Activated naive CD8-positive, alpha-beta T cell treated with anti-CD3 and anti-CD28 coated beads for 36 hours (primary cell): ENCODE results near the gene GATC. TPM values are rescaled to one million over a fixed set of nuclear protein-coding genes. Genes with fewer than 3 reads are reported as not detected.
A peak's percentile ranks its signal among the peaks of the same experiment; 100 is the strongest.

Experiments used
- DNase-seq: peaks from one replicate; pipeline ENCODE4 v3.0.0; 2021
- H3K27ac Mint-ChIP-seq: one replicate; pipeline ENCODE4 v1.8.0; 2022; ENCODE audit warnings: mild to moderate bottlenecking, moderate library complexity, mixed read lengths
- H3K27me3 Mint-ChIP-seq: one replicate; pipeline ENCODE4 v1.8.0; 2022; ENCODE audit warnings: mild to moderate bottlenecking, mixed read lengths
- H3K36me3 Mint-ChIP-seq: one replicate; pipeline ENCODE4 v1.8.0; 2021; ENCODE audit warnings: mild to moderate bottlenecking, mixed read lengths
- H3K4me1 Mint-ChIP-seq: one replicate; pipeline ENCODE4 v1.8.0; 2021; ENCODE audit warnings: mixed read lengths
- H3K4me3 Mint-ChIP-seq: one replicate; pipeline ENCODE4 v1.8.0; 2022; ENCODE audit warnings: mild to moderate bottlenecking, moderate library complexity, mixed read lengths
- H3K9me3 Mint-ChIP-seq: one replicate; pipeline ENCODE4 v1.8.0; 2022; ENCODE audit warnings: mixed read lengths
- total RNA-seq, 2 experiments: library from RNA; stranded (reverse); gene quantifications; one replicate each; pipeline ENCODE4 v1.2.3, GENCODE V29; 2021

Gene GATC
- total RNA-seq, 2 experiments from 2014 or later: 25.0 to 30.5 TPM

DNA sequence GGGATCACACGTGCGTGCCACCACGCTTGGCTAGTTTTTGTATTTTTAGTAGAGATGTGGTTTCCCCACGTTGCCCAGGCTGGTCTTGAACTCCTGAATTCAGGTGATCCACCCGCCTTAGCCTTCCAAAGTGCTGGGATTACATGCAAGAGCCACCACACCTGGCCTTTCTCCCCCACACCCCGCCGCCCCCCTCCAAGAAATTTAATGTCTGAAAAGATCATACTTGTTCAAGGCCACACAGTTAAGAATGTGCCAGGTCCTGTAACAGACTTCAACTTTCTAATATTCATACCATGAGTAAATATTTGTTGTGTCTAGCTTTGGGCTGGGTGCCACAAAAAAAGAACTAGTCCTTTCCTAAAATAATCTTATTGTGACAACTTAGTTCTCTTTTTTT, 9.1 kb downstream of the GATC start:
- no peak for DNase-seq
- Mint-ChIP-seq H3K9me3 (no peaks in the 10 kb centered on the region), H3K36me3 (peaks cover 26% of the 10 kb centered on the region), H3K4me1 (peaks cover 3% of the 10 kb centered on the region), H3K27ac (no peak overlapping the region), H3K4me3 (no peak overlapping the region), H3K27me3 (no peaks in the 10 kb centered on the region)

GRCh38 chr12:120457133-120457532, 10.9 kb downstream of the GATC start:
- Mint-ChIP-seq H3K9me3 (no peaks in the 10 kb centered on the region), H3K27ac (peak overlapping the region; percentile 21), H3K36me3 (peaks cover 27% of the 10 kb centered on the region), H3K4me1 (peaks cover 3% of the 10 kb centered on the region), H3K4me3 (no peak overlapping the region), H3K27me3 (no peaks in the 10 kb centered on the region)
- no peak for DNase-seq

DNA sequence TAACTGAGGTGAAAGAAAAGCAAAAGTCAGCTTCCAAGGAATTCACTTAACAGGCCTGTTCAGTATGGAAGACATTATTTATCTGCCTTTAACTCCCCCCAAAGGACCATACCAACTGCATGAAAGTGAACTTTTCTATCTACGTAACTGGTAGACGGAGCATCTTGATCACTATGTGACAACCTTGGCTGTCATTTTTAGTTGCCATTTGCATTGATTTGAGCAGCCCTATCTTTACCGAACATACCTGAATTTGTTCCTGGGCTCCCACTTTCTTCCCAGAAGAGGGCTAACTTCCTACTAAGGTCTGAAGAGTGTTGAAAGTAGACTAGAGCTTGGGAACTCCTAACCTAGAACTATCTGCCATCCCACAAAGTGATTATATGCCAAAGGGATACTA, 13.9 kb downstream of the GATC start:
- Mint-ChIP-seq H3K9me3 (no peaks in the 10 kb centered on the region), H3K36me3 (peaks cover 24% of the 10 kb centered on the region), H3K27ac (peak overlapping the region; percentile 35), H3K4me1 (peaks cover 9% of the 10 kb centered on the region), H3K27me3 (no peaks in the 10 kb centered on the region), H3K4me3 (no peak overlapping the region)
- no peak for DNase-seq

- no peak for DNase-seq
- Mint-ChIP-seq H3K9me3 (no peaks in the 10 kb centered on the region), H3K36me3 (peaks cover 22% of the 10 kb centered on the region), H3K4me3 (no peak overlapping the region), H3K27ac (peak overlapping the region; percentile 4), H3K4me1 (peaks cover 25% of the 10 kb centered on the region), H3K27me3 (no peaks in the 10 kb centered on the region)
These were observed 15.9 kb downstream of the GATC start for GRCh38 chr12:120462099-120462640.

GRCh38 chr12:120463712-120464111, 17.5 kb downstream of the GATC start:
- no peak for DNase-seq
- H3K36me3 Mint-ChIP-seq: peaks cover 31% of the 10 kb centered on the region
- H3K4me1 Mint-ChIP-seq: peaks cover 34% of the 10 kb centered on the region
- H3K4me3 Mint-ChIP-seq: no peak overlapping the region
- H3K27ac Mint-ChIP-seq: no peak overlapping the region
- H3K27me3 Mint-ChIP-seq: no peaks in the 10 kb centered on the region
- H3K9me3 Mint-ChIP-seq: no peaks in the 10 kb centered on the region

- H3K36me3 Mint-ChIP-seq: peaks cover 26% of the 10 kb centered on the region
- no peaks in the 10 kb centered on the region for H3K27me3 Mint-ChIP-seq
- no peak for DNase-seq
- no peak overlapping the region for H3K4me3 Mint-ChIP-seq
- no peaks in the 10 kb centered on the region for H3K9me3 Mint-ChIP-seq
- H3K4me1 Mint-ChIP-seq: peaks cover 37% of the 10 kb centered on the region
- no peak overlapping the region for H3K27ac Mint-ChIP-seq
These were observed 19.5 kb downstream of the GATC start for GRCh38 chr12:120465756-120466155.

GRCh38 chr12:120466560-120467315, 20.5 kb downstream of the GATC start:
- peak; percentile 37 for DNase-seq
- H3K27me3 Mint-ChIP-seq: no peaks in the 10 kb centered on the region
- H3K4me1 Mint-ChIP-seq: peaks cover 41% of the 10 kb centered on the region
- H3K27ac Mint-ChIP-seq: peak overlapping the region; percentile 58
- no peaks in the 10 kb centered on the region for H3K9me3 Mint-ChIP-seq
- H3K36me3 Mint-ChIP-seq: peaks cover 25% of the 10 kb centered on the region
- H3K4me3 Mint-ChIP-seq: no peak overlapping the region

- no peaks in the 10 kb centered on the region for H3K9me3 Mint-ChIP-seq
- peak overlapping the region; percentile 7 for H3K27ac Mint-ChIP-seq
- H3K27me3 Mint-ChIP-seq: no peaks in the 10 kb centered on the region
- peaks cover 41% of the 10 kb centered on the region for H3K4me1 Mint-ChIP-seq
- H3K36me3 Mint-ChIP-seq: peaks cover 23% of the 10 kb centered on the region
- H3K4me3 Mint-ChIP-seq: peak overlapping the region; percentile 95
- no peak for DNase-seq
These were observed 21.2 kb downstream of the GATC start for GRCh38 chr12:120467439-120467838.

GRCh38 chr12:120468325-120468820, 22.1 kb downstream of the GATC start:
- Mint-ChIP-seq H3K4me3 (peak overlapping the region; percentile 95), H3K9me3 (no peaks in the 10 kb centered on the region), H3K4me1 (peaks cover 41% of the 10 kb centered on the region), H3K27me3 (no peaks in the 10 kb centered on the region), H3K27ac (peak overlapping the region; percentile 87), H3K36me3 (peaks cover 22% of the 10 kb centered on the region)
- peak; percentile 26 for DNase-seq

GRCh38 chr12:120468821-120469449, 22.7 kb downstream of the GATC start:
- DNase-seq: no peak
- H3K9me3 Mint-ChIP-seq: no peaks in the 10 kb centered on the region
- H3K4me1 Mint-ChIP-seq: peaks cover 41% of the 10 kb centered on the region
- H3K36me3 Mint-ChIP-seq: peaks cover 21% of the 10 kb centered on the region
- no peaks in the 10 kb centered on the region for H3K27me3 Mint-ChIP-seq
- peak overlapping the region; percentile 95 for H3K4me3 Mint-ChIP-seq
- H3K27ac Mint-ChIP-seq: peak overlapping the region; percentile 87

- peaks cover 35% of the 10 kb centered on the region for H3K4me1 Mint-ChIP-seq
- H3K9me3 Mint-ChIP-seq: no peaks in the 10 kb centered on the region
- no peaks in the 10 kb centered on the region for H3K27me3 Mint-ChIP-seq
These were observed 23.4 kb downstream of the GATC start, which contains the start of gene SRSF9 for GRCh38 chr12:120469450-120470149. SRSF9 (minus strand) TSS chr12:120469748; CDS start chr12:120469609, 139 bp downstream.

DNA sequence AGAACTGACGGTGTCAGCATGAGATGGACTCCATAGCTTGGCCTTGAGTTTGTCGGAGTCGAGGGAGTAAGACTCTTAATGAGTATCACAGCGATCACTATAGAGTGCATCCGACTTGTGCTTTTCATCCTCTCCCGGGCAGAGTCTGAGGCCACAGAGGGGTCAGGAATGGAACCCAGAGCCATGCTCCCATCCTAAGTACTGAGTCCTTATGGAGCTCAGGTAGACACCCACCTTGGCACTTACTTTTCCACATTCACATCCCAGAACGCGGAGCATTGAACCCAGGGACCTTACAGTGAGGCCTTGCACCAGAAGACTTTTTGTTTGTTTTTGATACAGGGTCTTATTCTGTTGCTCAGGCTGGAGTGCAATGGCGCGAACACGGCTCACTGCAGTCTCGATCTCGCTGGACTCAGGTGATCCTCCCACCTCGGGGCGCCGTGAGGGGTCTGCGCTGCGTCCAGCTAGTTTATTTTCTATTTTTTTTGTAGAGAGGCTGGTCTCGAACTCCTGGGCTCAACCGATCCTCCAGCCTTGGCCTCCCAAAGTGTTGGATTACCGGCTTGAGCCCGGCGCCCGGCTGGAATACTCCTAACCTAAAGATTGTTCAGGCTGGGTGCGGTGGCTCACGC, 24.0 kb downstream of the GATC start:
- peak overlapping the region; percentile 95 for H3K4me3 Mint-ChIP-seq
- H3K9me3 Mint-ChIP-seq: no peaks in the 10 kb centered on the region
- peaks cover 17% of the 10 kb centered on the region for H3K36me3 Mint-ChIP-seq
- peak overlapping the region; percentile 87 for H3K27ac Mint-ChIP-seq
- no peak for DNase-seq
- H3K4me1 Mint-ChIP-seq: peaks cover 31% of the 10 kb centered on the region
- H3K27me3 Mint-ChIP-seq: no peaks in the 10 kb centered on the region

More at GRCh38 chr12:120469450-120470149, 23.4 kb downstream of the GATC start, which contains the start of gene SRSF9:
- DNase-seq: peak; percentile 99
- H3K27ac Mint-ChIP-seq: peak within 1 kb of the TSS; percentile 87
- peak within 1 kb of the TSS; percentile 95 for H3K4me3 Mint-ChIP-seq
- peaks cover 18% of the 10 kb centered on the region for H3K36me3 Mint-ChIP-seq

DNA sequence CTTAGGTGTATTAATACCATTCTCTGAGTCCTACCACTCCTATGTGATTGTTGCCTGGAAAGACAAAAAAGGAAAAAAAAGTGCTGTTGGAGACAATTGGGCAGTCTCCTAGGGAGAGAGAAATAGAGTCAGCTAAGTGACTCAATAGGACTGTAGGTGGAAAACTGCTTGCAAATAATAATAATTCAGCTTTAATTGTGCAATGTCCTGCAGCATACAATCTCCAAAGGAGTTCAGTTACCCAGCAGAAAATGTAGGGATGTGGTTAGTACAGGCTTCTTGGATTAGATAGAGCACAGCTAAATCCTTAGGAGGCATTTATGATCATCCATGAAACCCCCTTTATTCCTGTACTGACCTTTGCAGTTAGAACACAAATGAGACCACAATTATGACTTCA, 26.3 kb downstream of the GATC start:
- H3K4me1 Mint-ChIP-seq: peaks cover 14% of the 10 kb centered on the region
- peaks cover 11% of the 10 kb centered on the region for H3K36me3 Mint-ChIP-seq

DNA sequence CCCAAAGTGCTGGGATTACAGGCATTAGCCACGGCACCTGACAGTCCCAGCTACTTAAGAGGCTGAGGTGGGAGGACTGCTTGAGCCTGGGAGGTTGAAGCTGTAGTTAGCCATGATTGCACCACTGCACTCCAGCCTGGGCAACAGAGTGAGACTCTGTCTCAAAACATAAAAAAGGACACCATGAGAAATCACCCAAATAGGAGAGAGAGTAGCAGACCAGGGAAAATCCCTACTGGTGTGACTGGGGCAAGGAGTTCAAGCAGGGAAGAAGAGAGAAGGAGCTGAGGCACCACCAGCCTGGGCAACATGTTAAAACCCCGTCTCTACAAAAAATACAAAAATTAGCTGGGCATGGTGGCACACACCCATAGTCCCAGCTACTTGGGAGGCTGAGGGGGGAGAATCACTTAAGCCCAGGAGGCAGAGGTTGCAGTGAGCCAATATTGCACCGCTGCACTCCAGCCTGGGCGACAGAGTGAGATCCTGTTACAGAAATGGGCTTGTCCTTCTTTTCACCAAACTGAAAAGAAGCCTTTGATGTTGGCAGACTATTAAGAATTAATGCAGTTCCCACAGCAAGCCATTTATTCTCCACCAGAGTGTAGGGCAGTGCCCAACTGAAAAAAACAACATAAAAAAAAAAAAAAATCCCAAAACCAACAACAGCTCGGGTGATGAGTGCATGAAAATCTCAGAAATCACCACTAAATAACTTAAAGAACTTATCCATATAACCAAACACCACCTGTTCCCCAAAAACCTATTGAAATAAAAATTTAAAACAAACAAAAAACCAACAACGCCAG, 27.8 kb downstream of the GATC start:
- DNase-seq: no peak
- H3K4me3 Mint-ChIP-seq: no peak overlapping the region
- peaks cover 2% of the 10 kb centered on the region for H3K36me3 Mint-ChIP-seq

More for the DNA sequence above, 26.3 kb downstream of the GATC start:
- Mint-ChIP-seq H3K27ac (no peak overlapping the region), H3K4me3 (no peak overlapping the region), H3K9me3 (no peaks in the 10 kb centered on the region), H3K27me3 (no peaks in the 10 kb centered on the region)
- no peak for DNase-seq

More for the DNA sequence above, 27.8 kb downstream of the GATC start:
- Mint-ChIP-seq H3K4me1 (peaks cover 7% of the 10 kb centered on the region), H3K27me3 (no peaks in the 10 kb centered on the region), H3K9me3 (no peaks in the 10 kb centered on the region), H3K27ac (no peak overlapping the region)
